ENCODE results near the gene DSG4.

Gene DSG4

DNA sequence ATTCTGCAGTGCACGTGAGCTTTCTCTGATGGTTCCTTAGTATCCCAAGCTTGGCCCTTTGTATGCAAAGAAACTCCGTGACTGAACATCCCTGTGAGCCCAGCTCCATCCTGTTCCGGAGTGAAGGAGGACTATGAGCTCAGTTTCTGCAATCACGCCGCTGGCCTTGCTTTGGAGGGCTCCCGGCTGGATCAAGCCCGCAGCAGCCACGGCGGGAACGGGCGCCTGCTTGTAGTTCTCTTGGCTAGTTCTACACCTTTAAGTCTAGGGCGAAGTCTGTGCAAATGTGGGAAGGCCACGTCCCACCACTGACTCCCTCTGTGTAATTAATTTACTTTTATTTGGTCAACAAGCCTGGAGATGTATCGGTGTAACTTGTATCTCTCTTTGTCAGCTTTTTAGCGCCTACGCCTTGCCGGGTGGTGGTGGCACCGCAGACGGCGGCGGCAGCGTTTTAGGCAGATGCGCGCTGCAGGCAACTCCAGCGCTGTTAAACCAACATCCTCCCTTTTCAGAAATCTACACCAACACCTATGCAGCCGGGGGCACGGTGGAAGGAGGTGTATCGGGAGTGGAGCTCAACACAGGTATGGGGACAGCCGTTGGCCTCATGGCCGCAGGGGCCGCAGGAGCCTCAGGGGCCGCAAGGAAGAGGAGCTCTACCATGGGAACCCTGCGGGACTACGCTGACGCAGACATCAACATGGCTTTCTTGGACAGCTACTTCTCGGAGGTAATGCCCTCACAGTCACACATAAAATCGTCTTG is 34.3 kb downstream of the DSG4 start:
- no peak for DNase-seq

GRCh38 chr18:31413137-31413536 is 36.6 kb downstream of the DSG4 start:
- no peak for DNase-seq

DNA sequence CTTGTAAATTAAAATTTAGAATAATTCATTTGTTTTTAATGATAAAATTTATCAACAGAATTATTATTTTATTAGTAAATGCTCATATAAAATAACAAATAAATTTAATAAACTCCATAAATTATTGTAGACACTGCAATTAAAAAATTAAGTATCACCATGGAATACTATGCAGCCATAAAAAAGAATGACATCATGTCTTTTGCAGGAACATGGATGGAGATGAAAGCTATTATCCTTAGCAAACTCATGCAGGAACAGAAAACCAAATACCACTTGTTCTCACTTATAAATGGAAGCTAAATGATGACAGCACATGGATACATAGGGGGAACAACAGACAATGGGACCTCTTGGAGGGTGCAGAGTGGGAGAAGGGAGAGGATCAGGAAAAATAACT is 41.3 kb downstream of the DSG4 start:
- no peak for DNase-seq

DNA sequence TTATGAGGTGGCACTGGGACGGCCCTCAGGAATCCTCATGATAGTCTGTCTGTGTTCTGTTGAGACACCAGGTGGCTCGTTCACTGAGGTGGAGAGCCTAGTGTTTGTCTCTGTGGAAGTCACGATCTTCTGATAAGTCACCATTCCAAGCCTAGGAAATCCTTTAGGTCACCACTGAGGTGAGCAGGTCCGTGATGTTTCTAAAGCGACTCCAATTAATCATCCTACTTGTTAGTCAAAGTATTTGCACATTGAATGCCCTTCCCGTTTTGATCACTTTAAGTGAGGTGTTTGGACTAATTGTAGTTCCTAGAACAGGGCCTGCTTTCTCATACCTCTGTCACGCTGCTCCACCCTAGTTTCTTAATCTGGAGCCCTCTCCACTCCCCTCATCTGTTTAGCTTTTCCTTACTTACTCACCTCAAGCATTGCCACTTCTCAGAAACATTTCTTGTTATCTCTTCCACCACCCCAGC is 42.9 kb downstream of the DSG4 start:
- no peak for DNase-seq

GRCh38 chr18:31420032-31420431 is 43.5 kb downstream of the DSG4 start:
- DNase-seq: no peak

DNA sequence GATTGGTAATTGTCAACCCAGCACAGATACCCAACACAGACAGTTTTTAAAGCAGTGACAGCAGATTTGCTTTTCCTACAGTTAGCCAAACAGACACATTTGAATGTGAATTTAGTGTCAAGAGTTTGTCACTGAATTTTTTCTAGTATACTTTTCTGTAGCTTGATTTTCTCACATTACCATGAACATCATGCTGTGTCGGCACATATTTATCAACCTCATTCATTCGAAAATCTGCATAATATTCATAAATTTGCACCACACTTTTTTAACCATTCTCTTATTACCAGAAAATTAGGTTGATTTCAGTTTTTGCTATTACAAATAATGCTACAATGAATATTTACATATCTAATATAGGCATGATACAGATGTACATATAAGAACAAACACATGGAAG is 43.9 kb downstream of the DSG4 start:
- no peak for DNase-seq

GRCh38 chr18:31424383-31424988 is 47.9 kb downstream of the DSG4 start:
- DNase-seq: no peak

GRCh38 chr18:31426021-31426420 is 49.4 kb downstream of the DSG4 start:
- no peak for DNase-seq

DNA sequence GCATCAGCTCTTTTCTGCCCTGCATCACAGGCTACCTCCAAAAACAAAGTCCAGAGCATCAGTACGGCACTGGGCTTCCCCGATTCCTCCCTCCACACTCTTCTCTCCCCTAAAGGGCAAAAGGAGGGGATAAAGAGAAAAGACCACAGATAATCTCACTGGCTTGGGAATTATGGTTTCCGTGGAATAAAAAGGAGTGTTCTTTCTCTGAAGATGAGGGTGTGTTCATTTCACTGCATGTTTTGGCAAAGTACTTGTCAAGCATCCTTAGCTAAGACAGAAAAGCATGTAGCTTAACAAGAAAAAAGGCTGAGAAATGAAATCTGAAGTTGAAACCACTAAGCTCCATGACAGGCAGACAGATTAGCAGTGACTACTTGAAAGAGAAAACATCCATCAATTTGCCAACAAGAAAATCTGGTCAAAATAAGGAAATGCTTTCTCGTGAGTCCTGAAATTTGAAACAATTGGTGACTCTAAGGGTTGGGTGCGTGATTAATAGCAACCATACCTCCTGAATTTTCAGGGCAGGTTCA is 50.4 kb downstream of the DSG4 start:
- DNase-seq: no peak

GRCh38 chr18:31428211-31428610 is 51.6 kb downstream of the DSG4 start:
- DNase-seq: no peak

- DNase-seq: no peak
These were observed 53.0 kb downstream of the DSG4 start for GRCh38 chr18:31429623-31430022.

GRCh38 chr18:31430072-31430471 is 53.5 kb downstream of the DSG4 start:
- DNase-seq: no peak

DNA sequence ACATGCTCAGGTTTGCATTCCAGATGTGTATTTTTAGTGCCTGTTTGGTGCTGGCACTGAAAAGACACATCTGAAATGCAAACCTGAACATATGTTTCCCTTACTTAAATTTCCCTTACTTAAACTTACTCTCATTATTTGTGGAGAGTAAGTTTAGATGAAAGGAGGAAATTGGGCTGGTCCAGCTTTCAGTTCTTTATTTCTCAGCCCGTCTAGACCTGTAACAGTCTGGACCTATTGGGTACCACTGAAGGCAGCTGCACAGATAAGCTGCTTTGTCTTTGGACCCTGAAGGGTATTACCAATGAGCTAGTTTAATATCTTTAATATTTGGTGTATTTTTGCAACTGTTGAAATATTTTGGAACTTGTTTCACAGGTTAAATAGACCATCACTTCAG is 54.0 kb downstream of the DSG4 start:
- DNase-seq: no peak

DNA sequence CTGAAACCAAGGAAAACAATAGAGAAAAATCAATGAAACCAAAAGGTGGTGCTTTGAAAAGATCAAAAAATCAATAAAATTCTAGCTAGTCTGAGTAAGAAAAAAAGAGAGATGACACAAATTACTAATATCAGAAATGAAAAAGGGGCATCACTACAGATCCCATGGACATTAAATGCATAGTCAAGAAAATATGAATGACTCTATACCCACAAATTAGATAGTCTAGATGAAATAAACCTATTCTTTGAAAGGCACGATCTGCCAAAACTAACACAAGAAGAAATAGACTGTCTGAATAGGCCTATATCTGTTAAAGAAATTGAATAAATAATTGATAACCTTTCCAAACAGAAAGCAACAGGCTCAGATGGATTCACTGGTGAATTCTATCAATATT is 55.7 kb downstream of the DSG4 start:
- DNase-seq: no peak

- no peak for DNase-seq
These were observed 60.2 kb downstream of the DSG4 start for GRCh38 chr18:31436825-31437224.

DNA sequence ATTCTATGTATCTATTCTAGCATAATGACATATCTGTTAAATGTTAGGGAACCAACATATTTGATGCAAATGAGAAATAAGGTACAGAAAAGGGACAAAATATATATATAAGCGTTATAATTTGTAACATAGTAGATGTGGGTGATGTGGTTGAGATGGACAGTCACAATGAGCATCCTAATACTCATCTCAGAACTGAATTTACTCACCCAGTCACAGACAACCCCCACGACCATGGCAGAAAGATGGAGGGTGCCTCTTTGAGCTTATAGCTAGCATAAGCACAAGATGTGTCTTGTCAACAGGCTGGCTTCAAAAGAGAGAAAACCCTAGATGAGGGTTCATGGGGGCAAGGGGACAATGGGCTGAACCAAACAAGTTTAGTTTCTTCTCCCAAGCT is 61.8 kb downstream of the DSG4 start:
- no peak for DNase-seq

DNA sequence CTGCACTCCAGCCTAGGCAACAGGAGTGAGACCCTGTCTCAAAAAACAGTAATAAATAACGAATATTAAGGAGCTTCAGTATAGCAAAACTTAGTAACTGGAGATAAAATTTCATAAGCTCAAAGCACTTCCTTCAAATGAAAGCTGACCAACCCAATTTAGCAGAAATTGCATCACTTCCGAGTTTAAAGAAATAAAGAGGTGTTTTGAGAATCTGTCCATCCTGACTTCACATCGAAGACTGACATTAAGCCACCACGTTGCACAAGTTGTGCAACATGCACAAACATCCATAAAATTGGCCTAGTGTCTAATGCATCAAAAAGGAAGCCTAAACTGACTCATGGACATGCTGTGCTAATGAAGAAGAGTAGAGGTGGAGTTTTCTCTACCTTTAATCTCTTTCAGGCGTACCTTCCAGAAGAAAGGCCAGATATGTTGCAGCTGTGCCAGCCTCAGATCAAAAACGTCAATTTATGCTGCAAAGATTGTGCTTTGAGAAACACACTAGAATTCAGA is 63.3 kb downstream of the DSG4 start:
- DNase-seq: no peak

DNA sequence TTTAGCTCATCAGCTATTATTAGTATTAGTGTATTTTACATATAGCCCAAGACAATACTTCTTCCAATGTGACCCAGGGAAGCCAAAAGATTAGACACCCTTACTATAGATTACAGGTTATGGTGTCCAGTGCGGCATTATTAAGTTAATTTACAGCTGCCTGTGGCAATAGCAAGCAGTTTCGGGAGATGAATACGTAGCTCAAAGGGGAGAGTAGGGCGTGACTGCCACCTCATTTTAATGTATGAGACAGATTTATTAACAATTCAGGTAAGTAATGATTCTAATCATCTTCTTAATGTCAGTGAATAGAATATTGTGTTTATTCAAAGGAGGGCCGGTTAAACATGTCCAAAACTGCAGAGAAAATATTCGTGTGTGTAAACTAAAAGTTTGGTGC is 64.2 kb downstream of the DSG4 start:
- no peak for DNase-seq

GRCh38 chr18:31441493-31441892 is 64.9 kb downstream of the DSG4 start:
- no peak for DNase-seq

- no peak for DNase-seq
These were observed 67.6 kb downstream of the DSG4 start for GRCh38 chr18:31444142-31444541.

- no peak for DNase-seq
These were observed 69.3 kb downstream of the DSG4 start for GRCh38 chr18:31445908-31446307.

DNA sequence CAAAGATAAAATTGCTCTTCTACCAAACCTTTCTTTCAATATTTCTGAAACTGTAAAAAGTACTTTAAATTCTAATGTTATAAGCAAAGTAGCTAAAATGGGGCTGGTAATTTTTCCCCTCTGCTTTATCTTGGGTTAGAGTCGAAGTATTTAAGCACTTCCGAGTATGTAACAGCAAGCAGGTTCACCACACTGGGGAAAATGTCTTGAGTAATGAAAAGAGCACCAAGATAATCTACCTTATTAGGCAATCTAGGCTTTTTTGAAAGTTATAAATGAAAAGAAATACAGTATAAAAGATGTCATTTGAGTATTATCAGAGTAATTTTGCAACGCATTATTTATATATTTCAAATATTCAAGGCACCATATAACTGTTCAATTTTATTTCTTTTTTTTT is 70.3 kb downstream of the DSG4 start:
- DNase-seq: no peak

DNA sequence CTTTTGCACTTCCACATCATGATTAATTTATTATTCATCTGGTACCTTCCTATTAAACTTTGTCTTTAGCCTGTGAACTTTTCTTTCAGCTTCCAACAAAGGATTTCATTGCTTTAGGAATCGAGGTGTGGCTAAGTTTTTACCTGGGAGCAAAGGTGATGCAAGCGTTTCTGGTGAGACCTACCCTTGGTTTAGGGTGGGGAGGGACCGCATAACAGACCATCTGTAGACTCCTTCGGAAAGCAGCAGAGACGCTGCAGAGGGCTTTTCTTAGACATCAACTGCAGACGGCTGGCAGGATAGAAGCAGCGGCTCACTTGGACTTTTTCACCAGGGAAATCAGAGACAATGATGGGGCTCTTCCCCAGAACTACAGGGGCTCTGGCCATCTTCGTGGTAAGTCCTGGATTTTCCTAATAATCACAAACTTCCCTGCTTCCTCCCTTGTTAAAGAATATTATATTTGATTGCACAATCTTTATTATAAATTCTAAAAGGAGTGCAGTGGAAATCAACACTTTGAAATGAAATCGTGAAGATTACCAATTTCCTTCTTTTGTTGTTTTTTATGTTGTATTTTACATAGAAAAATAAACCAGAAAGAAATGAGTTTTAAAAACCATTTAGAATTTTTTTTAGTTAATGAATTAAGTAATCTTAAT is 71.1 kb downstream of the DSG4 start, which contains the start of gene DSG3:
Gene DSG3 (plus strand): TSS at position 212 of the 662 bp plus-strand sequence. CDS start 137 bp downstream, at position 349.
- DNase-seq: no peak

- no peak for DNase-seq
These were observed 73.8 kb downstream of the DSG4 start for GRCh38 chr18:31450409-31450808.
